Measurements from ENCODE around the gene ACTN4.
A peak's percentile ranks its signal among the peaks of the same experiment; 100 is the strongest.

Gene ACTN4

GRCh38 chr19:38674388-38675171 lies 27.1 kb downstream of the ACTN4 start:
- no CpG with 5 or more reads among the region's 16 CpGs for WGBS (ENCODE audit: extremely low coverage, insufficient coverage, low lambda C conversion rate)
- H3K9ac ChIP-seq (ENCODE audit: low read length): no peak overlapping the region
- peaks cover 42% of the 10 kb centered on the region for H3K79me1 ChIP-seq (ENCODE audit: low read length)
- H3K27ac ChIP-seq (ENCODE audit: low read depth, low read length): peak overlapping the region; percentile 5
- H4K5ac ChIP-seq (ENCODE audit: low read length): no peak overlapping the region
- H2BK15ac ChIP-seq (replicated peaks; ENCODE audit: low read depth): no peak overlapping the region
- H2BK120ac ChIP-seq (ENCODE audit: low read depth, low read length): no peak overlapping the region
- no peaks in the 10 kb centered on the region for H3K27me3 ChIP-seq (ENCODE audit: insufficient read depth, low read length, poor library complexity)
- H2BK5ac ChIP-seq (ENCODE audit: low read length): no peak overlapping the region
- peak; percentile 82 for DNase-seq
- H3K4me1 ChIP-seq (ENCODE audit: control insufficient read depth, low read depth, low read length): peaks cover 16% of the 10 kb centered on the region
- peaks cover 88% of the 10 kb centered on the region for H3K79me2 ChIP-seq (ENCODE audit: control insufficient read depth, insufficient read depth, low read length)
- no peak overlapping the region for H3K4ac ChIP-seq (ENCODE audit: low read depth, low read length)
- H2AK5ac ChIP-seq (ENCODE audit: low read length): no peak overlapping the region
- H3K18ac ChIP-seq (ENCODE audit: low read length): peak overlapping the region; percentile 41
- no peak overlapping the region for H3K4me3 ChIP-seq (ENCODE audit: low read length)
- no peaks in the 10 kb centered on the region for H3K36me3 ChIP-seq (ENCODE audit: control insufficient read depth, insufficient read depth, low read length)
- H3K4me2 ChIP-seq (ENCODE audit: low read length): no peak overlapping the region
- no peak overlapping the region for H4K8ac ChIP-seq (ENCODE audit: low read depth, low read length)
- H3K56ac ChIP-seq (ENCODE audit: low read length): no peak overlapping the region
- H3K23ac ChIP-seq (ENCODE audit: low read length): no peak overlapping the region

DNA sequence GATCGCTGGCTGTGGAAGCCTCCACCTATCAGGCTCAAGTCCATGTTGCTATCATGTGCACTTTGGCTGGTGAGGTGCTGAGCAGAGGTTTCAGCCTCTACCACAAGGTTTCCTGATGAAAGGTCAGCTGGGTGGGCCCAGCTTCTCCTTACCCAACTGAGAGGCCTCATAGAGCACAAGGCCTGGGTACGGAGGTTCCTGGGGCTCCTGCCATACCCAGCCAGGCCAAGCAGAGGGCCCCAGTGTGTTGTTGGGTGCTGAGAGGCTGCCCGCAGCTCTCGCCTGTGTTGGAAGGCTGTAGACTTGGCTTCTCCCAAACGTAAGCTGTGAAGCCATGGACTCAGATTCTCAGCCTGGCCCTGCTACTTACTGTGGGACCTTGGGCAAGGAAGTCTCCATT lies 28.2 kb downstream of the ACTN4 start:
- Histone ChIP-seq H2BK5ac (ENCODE audit: low read length) (no peak overlapping the region), H3K4me2 (ENCODE audit: low read length) (no peak overlapping the region), H3K18ac (ENCODE audit: low read length) (no peak overlapping the region), H3K23ac (ENCODE audit: low read length) (no peak overlapping the region), H4K5ac (ENCODE audit: low read length) (no peak overlapping the region), H2BK15ac (replicated peaks; ENCODE audit: low read depth) (no peak overlapping the region), H2BK120ac (ENCODE audit: low read depth, low read length) (no peak overlapping the region), H3K4me3 (ENCODE audit: low read length) (no peak overlapping the region), H3K27ac (ENCODE audit: low read depth, low read length) (no peak overlapping the region), H3K56ac (ENCODE audit: low read length) (peak overlapping the region; percentile 18), H3K9ac (ENCODE audit: low read length) (no peak overlapping the region), H3K79me2 (ENCODE audit: control insufficient read depth, insufficient read depth, low read length) (peaks cover 88% of the 10 kb centered on the region), H3K27me3 (ENCODE audit: insufficient read depth, low read length, poor library complexity) (no peaks in the 10 kb centered on the region), H3K4ac (ENCODE audit: low read depth, low read length) (no peak overlapping the region), H3K4me1 (ENCODE audit: control insufficient read depth, low read depth, low read length) (peaks cover 12% of the 10 kb centered on the region), H2AK5ac (ENCODE audit: low read length) (no peak overlapping the region), H3K36me3 (ENCODE audit: control insufficient read depth, insufficient read depth, low read length) (no peaks in the 10 kb centered on the region), H3K79me1 (ENCODE audit: low read length) (peaks cover 40% of the 10 kb centered on the region), H4K8ac (ENCODE audit: low read depth, low read length) (no peak overlapping the region)
- no peak for DNase-seq
- no CpG with 5 or more reads among the region's 5 CpGs for WGBS (ENCODE audit: extremely low coverage, insufficient coverage, low lambda C conversion rate)

DNA sequence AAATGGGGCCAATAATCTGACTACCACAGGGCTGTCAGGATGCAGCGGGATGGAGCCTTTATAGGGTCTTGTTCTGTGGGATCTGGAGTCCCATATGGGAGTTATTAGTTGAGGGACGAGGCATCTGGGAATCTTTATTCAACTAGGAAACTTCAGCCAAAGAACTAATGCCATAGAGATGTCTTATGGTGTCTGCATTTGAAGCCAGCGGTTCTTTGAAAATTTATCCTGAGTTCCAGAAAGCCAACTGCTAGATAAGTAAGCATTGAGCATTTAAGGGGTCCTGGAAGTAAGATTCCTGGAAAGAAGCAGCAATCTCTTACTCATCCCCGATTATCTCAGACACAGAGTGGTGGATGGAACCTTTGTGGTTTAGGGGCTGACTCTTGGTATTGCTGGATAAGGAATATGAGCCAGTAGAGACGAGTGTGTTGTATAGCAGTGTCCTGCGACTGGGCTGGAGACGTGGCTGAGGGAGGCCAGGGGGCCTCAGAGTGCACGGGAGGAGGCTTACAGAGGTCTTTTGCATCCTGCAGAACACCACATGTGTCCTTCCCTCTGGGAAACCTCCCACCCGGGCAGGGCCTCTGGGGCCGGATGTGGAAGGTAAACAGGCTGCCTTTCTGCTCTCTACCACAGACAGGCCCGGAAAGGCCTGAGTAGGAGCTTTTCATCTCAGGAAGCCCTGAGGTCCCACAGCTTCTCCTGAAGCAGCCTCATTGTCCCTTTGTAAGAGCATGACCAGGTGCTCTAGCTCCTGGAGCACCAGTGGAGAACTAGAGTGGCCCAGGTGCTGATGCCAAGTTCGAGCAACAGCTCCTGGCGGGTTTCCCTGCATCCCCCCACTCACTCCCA lies 28.8 kb downstream of the ACTN4 start:
- Histone ChIP-seq H3K4me3 (ENCODE audit: low read length) (no peak overlapping the region), H3K23ac (ENCODE audit: low read length) (no peak overlapping the region), H3K56ac (ENCODE audit: low read length) (no peak overlapping the region), H3K4me2 (ENCODE audit: low read length) (no peak overlapping the region), H3K79me1 (ENCODE audit: low read length) (peaks cover 41% of the 10 kb centered on the region), H4K8ac (ENCODE audit: low read depth, low read length) (no peak overlapping the region), H2BK120ac (ENCODE audit: low read depth, low read length) (no peak overlapping the region), H2BK5ac (ENCODE audit: low read length) (no peak overlapping the region), H3K18ac (ENCODE audit: low read length) (no peak overlapping the region), H3K79me2 (ENCODE audit: control insufficient read depth, insufficient read depth, low read length) (peaks cover 86% of the 10 kb centered on the region), H3K36me3 (ENCODE audit: control insufficient read depth, insufficient read depth, low read length) (no peaks in the 10 kb centered on the region), H2BK15ac (replicated peaks; ENCODE audit: low read depth) (no peak overlapping the region), H3K4ac (ENCODE audit: low read depth, low read length) (no peak overlapping the region), H2AK5ac (ENCODE audit: low read length) (no peak overlapping the region), H4K5ac (ENCODE audit: low read length) (no peak overlapping the region), H3K27ac (ENCODE audit: low read depth, low read length) (no peak overlapping the region), H3K27me3 (ENCODE audit: insufficient read depth, low read length, poor library complexity) (no peaks in the 10 kb centered on the region), H3K4me1 (ENCODE audit: control insufficient read depth, low read depth, low read length) (peaks cover 7% of the 10 kb centered on the region), H3K9ac (ENCODE audit: low read length) (no peak overlapping the region)
- no CpG with 5 or more reads among the region's 13 CpGs for WGBS (ENCODE audit: extremely low coverage, insufficient coverage, low lambda C conversion rate)
- no peak for DNase-seq

GRCh38 chr19:38676878-38677646 lies 29.6 kb downstream of the ACTN4 start:
- H3K4ac ChIP-seq (ENCODE audit: low read depth, low read length): no peak overlapping the region
- H3K4me2 ChIP-seq (ENCODE audit: low read length): no peak overlapping the region
- no peak for DNase-seq
- H3K18ac ChIP-seq (ENCODE audit: low read length): no peak overlapping the region
- H3K23ac ChIP-seq (ENCODE audit: low read length): no peak overlapping the region
- H2BK15ac ChIP-seq (replicated peaks; ENCODE audit: low read depth): no peak overlapping the region
- no peak overlapping the region for H2BK120ac ChIP-seq (ENCODE audit: low read depth, low read length)
- no CpG with 5 or more reads among the region's 11 CpGs for WGBS (ENCODE audit: extremely low coverage, insufficient coverage, low lambda C conversion rate)
- H4K8ac ChIP-seq (ENCODE audit: low read depth, low read length): no peak overlapping the region
- no peak overlapping the region for H3K56ac ChIP-seq (ENCODE audit: low read length)
- no peak overlapping the region for H4K5ac ChIP-seq (ENCODE audit: low read length)
- H2AK5ac ChIP-seq (ENCODE audit: low read length): no peak overlapping the region
- no peaks in the 10 kb centered on the region for H3K27me3 ChIP-seq (ENCODE audit: insufficient read depth, low read length, poor library complexity)
- H3K79me1 ChIP-seq (ENCODE audit: low read length): peaks cover 39% of the 10 kb centered on the region
- H3K27ac ChIP-seq (ENCODE audit: low read depth, low read length): no peak overlapping the region
- no peak overlapping the region for H2BK5ac ChIP-seq (ENCODE audit: low read length)
- peaks cover 84% of the 10 kb centered on the region for H3K79me2 ChIP-seq (ENCODE audit: control insufficient read depth, insufficient read depth, low read length)
- H3K9ac ChIP-seq (ENCODE audit: low read length): no peak overlapping the region
- no peaks in the 10 kb centered on the region for H3K4me1 ChIP-seq (ENCODE audit: control insufficient read depth, low read depth, low read length)
- H3K4me3 ChIP-seq (ENCODE audit: low read length): no peak overlapping the region
- H3K36me3 ChIP-seq (ENCODE audit: control insufficient read depth, insufficient read depth, low read length): no peaks in the 10 kb centered on the region

GRCh38 chr19:38678217-38678890 lies 30.9 kb downstream of the ACTN4 start:
- H2BK120ac ChIP-seq (ENCODE audit: low read depth, low read length): no peak overlapping the region
- no peak overlapping the region for H2BK15ac ChIP-seq (replicated peaks; ENCODE audit: low read depth)
- H2BK5ac ChIP-seq (ENCODE audit: low read length): no peak overlapping the region
- no peak overlapping the region for H3K56ac ChIP-seq (ENCODE audit: low read length)
- no peaks in the 10 kb centered on the region for H3K36me3 ChIP-seq (ENCODE audit: control insufficient read depth, insufficient read depth, low read length)
- H3K9ac ChIP-seq (ENCODE audit: low read length): no peak overlapping the region
- H3K27ac ChIP-seq (ENCODE audit: low read depth, low read length): no peak overlapping the region
- no peak overlapping the region for H3K18ac ChIP-seq (ENCODE audit: low read length)
- H4K5ac ChIP-seq (ENCODE audit: low read length): no peak overlapping the region
- H3K79me1 ChIP-seq (ENCODE audit: low read length): peaks cover 42% of the 10 kb centered on the region
- no peak overlapping the region for H4K8ac ChIP-seq (ENCODE audit: low read depth, low read length)
- no CpG with 5 or more reads among the region's 15 CpGs for WGBS (ENCODE audit: extremely low coverage, insufficient coverage, low lambda C conversion rate)
- peaks cover 82% of the 10 kb centered on the region for H3K79me2 ChIP-seq (ENCODE audit: control insufficient read depth, insufficient read depth, low read length)
- no peaks in the 10 kb centered on the region for H3K27me3 ChIP-seq (ENCODE audit: insufficient read depth, low read length, poor library complexity)
- no peak overlapping the region for H3K23ac ChIP-seq (ENCODE audit: low read length)
- no peak overlapping the region for H3K4me2 ChIP-seq (ENCODE audit: low read length)
- no peak for DNase-seq
- H2AK5ac ChIP-seq (ENCODE audit: low read length): no peak overlapping the region
- H3K4ac ChIP-seq (ENCODE audit: low read depth, low read length): no peak overlapping the region
- H3K4me3 ChIP-seq (ENCODE audit: low read length): no peak overlapping the region
- peaks cover 9% of the 10 kb centered on the region for H3K4me1 ChIP-seq (ENCODE audit: control insufficient read depth, low read depth, low read length)
